Esophagus mucosa (tissue), 1 donor: ENCODE measurements around the gene OR9A2. TPM values are rescaled to one million over a fixed set of nuclear protein-coding genes. Genes with fewer than 3 reads are reported as not detected.

Experiments used
- ATAC-seq: fragments of 200-7000 bp; cut with Tn5 transposase; one replicate; pipeline ENCODE4 v1.9.1; 2020
- total RNA-seq: library from RNA; stranded (reverse); gene quantifications from one replicate; pipeline ENCODE4 v1.2.4, GENCODE V29; 2023
- donor health status: DM: yes; HTN: yes; CAD: no.

OR9A2 gene, protein sequence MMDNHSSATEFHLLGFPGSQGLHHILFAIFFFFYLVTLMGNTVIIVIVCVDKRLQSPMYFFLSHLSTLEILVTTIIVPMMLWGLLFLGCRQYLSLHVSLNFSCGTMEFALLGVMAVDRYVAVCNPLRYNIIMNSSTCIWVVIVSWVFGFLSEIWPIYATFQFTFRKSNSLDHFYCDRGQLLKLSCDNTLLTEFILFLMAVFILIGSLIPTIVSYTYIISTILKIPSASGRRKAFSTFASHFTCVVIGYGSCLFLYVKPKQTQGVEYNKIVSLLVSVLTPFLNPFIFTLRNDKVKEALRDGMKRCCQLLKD
- total RNA-seq = not detected

DNA sequence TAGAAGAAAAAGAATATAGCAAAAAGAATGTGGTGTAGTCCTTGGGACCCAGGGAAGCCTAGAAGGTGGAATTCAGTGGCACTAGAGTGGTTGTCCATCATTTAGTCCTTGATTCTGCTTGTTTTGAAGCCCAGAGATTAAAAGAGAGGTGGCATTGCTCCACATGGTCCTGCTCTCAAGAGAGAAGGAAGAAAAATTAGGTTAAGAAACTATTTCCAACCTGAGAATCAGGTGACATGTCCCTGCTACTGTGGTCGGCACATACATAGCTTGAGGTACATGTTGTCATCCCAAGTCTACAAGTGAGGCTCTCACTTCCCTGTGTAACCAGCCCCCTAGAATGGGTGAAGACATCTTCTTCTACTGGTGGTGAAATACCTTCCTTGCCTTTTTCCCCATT lies at the start of gene OR9A2:
Gene OR9A2, minus strand, starts transcription at position 101 of the 400 bp plus-strand sequence. Its CDS starts 0 bp downstream, at position 101.
- no peak for ATAC-seq

DNA sequence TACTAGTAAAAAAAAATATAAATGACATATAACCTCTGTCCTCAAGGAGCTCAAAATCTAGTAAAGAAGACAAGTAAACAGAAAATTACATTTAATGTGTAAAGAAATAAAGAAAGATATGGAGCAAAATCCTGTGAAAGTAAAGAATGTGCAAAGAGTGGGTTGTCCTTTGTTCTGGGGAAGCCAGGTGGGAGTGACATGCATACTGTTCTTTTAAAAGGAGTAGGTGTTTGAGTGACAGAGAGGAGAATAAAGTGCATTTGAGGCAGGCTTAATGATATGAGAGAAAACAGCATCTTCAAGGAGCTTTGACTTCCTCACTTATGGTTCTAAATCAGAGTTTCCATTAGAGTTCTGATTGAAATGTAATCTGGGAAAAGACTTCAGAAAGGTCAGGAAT lies 47.2 kb upstream of the OR9A2 start:
- ATAC-seq = no peak

DNA sequence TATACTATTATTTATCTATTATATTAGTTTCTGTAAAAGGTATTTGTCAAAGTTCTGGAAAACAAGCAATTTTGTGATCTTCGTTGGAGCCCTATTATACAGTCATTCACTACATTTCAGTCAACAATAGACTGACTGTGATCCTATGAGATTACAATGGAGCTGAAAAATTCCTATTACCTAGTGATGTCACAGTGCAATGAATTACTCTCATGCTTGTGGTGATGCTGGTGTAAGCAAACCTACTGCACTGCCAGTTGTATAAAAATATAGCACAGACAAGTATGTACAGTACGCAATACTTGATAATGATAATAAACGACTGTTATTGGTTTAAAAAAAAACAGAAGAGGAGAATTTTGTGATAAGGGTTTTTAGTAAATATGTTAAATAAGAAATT lies 46.6 kb upstream of the OR9A2 start:
- ATAC-seq = no peak

DNA sequence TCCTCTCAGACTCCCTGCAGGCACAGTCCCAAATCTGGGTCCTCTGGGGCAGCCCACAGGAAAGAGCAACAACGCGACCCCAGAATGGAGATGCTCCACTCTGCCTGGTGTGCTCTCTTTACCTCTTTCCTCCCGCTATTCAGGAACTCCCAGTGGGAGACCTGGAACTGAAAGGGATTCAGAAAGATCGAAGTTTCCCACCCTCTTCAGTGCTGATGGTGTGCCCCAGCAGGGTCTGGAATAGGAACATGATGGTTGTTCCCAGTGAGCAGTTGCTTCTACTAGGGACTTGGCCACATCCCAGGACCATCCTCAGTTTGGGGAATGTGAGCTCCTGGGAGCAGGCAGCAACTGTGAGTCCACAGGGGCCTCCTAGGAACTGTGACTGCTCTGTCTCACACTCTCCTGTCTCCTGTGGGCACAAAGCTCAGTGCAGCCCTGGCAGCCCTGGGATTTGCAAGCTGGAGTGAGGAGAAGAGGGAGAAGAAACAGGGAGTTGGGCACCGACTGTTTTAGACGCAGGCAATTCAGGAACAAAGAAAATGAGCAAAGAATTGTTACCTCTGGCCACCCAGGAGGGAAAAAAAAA lies 43.1 kb upstream of the OR9A2 start:
- ATAC-seq = no peak

DNA sequence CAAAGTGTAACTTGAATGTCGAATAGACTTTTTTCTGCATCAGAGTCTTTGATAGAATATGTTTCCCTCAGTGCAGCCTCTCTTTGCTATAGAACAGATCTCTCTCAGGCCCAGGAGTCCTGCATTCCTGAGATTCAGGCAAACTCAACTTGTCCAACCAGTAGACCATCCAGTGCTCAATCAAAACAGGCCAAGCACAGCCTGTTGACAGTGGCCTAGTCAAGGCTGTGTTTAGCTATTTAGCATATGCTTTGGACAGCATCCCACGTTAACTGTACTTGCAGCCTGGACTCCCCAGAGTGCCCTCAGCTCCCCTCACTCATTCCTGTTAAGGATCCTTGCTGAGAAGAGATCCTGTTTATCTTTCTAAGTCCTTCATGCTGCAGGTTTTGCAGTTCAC lies 41.5 kb upstream of the OR9A2 start:
- ATAC-seq = no peak

DNA sequence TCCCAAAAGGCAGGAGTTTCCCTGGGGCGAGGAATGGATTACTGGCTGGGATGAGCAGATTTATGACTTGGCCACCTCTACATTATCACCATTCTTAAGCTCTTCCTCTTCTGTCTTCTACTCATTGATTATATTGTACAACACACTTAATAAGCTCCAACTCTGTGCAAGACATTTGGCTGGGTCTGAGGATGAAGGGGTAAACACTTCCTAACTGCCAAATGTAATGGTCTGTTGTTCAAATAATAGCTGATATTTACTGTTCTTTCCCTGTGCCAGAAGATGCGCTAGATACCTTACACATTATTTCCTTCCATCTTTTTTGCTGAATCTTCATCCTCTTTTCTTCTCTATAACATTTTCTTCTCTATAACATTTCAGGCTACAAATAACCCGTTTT lies 36.8 kb upstream of the OR9A2 start:
- no peak for ATAC-seq

DNA sequence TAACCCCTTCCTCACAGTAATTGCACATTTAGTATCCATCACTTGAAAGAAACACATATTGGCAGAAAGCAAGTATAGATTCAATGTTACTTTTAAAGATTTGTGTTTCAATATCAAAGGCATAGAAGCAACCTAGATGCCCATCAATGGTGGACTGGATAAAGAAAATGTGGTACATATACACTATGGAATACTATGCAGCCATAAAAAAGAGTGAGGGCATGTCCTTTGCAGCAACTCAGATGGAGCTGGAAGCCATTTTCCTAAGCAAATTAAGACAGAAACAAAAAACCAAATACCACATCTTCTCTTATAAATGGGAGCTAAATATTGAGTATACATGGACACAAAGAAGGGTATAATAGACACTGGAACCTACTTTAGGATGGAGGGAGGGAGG lies 28.8 kb upstream of the OR9A2 start:
- ATAC-seq = no peak

DNA sequence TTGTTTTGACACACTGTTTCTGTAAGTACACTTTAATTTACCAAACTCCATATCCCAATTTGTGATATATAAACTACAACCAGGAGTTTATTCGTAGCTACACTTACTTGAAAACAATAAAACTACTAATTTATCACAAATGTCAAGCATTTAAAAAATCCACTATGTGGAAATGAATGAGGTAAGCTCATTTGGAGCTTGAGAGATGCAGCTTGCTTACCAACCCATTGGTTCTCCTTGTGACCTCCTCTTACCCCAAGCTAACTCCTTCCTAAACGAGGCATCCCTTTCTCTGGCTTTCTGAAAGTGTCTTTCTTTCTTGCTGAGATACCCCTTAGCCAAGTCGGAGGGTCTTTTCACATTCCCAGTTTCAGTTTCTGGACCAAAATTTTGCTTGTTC lies 27.7 kb upstream of the OR9A2 start:
- ATAC-seq = no peak

DNA sequence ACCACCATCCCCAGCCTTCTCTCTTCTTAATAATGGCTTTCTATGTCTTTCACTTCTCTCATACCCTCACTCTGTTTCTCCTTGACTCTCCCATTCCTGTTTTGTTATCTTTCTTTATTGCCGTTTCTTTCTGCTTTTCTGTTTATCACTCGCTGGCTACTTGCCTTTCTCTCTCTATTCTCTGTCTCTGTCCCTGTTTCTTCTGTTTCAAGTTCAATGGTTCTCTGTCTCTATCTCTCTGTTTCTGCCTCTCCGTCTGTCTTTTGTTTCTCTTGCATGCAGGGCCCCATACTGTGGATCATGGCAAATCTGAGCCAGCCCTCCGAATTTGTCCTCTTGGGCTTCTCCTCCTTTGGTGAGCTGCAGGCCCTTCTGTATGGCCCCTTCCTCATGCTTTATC lies 25.1 kb upstream of the OR9A2 start, which contains the start of gene OR6V1:
Gene OR6V1, plus strand, starts transcription at position 301 of the 400 bp plus-strand sequence. Its CDS starts 0 bp downstream, at position 301.
- no peak for ATAC-seq

DNA sequence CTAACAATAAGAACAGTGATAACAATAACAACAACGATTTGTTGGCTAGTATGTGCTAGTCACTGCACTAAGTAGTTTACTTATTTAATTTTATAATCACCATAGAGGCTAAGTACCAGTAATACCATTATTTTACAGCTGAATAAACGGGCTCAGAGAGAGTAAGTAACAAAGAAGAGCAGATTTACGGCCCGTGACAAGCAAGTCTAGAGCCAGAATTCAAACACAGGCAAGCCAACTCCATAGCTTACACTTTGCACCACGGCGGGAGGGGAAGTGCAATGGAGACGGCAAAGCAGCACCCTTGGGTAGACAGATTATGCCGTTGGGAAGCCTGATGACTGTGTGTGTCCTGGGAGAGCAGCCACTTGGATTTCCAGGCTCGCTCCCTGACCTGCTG lies 24.0 kb upstream of the OR9A2 start:
- no peak for ATAC-seq

DNA sequence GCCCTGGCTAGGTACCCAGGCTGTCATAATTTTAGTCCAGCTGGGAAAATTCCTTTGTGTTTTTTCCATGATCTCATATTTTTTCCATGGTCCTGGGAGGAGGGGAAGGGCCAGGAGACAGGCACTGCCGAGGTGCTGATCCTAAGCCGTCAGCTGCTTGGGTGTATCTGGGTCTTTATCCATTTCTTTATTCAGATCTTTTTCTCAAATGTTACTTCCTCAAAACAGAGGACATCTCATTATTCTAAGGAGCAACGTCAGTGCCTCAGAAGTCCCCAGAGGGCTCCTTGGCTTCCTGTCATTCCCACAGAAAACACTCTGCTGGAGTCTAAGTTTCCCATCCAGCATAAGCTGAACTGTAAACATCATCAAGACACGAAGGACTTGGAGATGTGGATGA lies 22.4 kb upstream of the OR9A2 start:
- no peak for ATAC-seq

DNA sequence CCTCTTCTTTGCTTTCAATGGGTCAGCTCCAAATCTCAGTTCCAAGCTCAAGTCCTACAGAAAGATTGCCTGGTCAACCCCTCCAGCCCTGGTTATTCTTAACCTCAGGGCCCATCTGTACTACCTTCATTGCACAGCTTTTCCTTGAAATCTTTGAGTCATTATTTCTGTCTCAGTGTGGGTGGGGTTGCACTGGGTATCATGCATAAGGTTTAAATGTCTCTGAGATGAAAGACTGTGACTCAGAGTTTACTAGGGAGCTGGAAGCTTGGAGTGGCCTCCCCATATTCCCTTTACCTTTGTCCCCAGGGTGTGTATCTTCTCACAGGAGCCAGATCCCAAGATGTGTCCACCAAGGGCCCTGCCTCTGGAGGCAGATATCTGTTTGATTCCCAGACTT lies 21.9 kb upstream of the OR9A2 start:
- ATAC-seq = no peak

DNA sequence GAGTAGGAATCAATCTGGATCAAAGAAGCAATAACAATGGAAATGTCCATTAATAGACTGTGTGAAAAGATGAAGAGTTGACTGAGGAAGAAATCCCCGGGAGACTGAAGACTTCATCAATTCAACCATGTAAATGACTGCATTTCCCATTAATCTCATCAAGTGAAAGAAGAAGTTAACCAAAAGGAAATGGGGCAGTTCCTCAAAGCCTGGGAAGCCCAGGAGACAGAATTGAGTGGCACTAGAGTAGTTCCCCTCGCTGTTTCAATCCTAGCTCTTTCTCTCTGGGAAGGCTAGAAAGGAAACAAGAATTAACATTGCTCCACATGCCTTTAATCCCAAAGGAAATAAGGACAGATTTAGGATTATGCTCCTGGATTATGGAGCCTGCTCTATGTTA lies 20.4 kb upstream of the OR9A2 start:
- no peak for ATAC-seq

DNA sequence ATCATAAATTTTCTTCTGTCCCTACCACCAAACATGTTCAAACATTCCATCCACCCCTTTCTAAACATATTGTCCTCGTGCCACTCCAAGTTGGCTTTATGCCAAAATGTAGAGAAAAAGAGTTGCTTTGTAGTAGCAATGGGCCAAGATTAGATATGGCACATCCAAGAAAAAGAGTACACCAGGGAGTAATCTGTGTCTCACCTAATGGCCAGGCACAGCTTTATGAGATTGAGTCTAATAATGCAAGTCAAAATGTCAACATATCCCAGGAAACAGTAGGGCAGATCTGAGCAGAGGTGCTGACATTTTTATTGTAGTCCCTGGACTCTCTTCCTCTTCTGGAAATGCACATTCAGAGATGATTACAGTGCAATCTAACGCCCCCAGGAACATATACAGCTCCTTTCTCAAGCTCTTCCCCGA lies 19.5 kb upstream of the OR9A2 start:
- ATAC-seq = no peak

DNA sequence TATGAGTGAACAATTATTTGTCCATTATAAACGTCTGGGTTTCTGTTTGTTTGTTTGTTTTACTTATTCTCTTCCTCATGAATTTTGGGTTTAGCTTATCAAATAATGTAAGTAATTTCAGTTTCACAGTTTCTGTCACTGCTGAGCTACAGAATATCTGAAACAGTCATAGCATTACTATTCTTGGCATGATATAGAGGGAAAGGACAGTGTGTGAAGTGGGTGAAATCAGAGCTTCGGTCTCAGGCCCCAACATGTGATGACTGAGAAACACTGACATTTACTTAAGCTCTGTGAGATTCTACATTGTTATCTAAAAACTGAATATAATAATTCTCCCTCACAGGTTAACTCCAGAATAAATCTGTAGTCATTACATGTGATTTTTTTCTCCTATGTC lies 16.5 kb upstream of the OR9A2 start:
- no peak for ATAC-seq

DNA sequence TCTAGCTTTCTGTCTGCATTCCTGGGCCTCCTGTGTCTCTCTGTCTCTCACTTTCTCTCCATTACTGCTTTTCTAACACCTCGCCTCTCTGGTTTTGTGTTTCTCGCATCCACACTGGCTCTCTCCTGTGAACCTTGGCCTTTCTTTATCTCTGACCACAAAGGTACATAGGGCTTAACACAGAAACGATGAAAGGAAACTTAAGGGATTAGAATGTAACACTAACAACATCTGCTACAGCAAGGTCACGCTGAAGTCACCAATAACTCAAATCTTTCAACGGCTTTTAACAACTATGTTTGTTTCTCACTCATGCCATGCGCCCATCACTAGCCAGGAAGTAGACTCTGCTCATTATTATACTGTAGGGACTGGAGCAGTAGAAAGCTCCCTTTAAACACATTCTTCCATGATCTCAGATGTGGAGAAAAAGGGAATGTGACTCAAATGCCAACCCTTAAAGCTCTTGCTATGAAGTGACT lies 15.9 kb upstream of the OR9A2 start:
- ATAC-seq = no peak

DNA sequence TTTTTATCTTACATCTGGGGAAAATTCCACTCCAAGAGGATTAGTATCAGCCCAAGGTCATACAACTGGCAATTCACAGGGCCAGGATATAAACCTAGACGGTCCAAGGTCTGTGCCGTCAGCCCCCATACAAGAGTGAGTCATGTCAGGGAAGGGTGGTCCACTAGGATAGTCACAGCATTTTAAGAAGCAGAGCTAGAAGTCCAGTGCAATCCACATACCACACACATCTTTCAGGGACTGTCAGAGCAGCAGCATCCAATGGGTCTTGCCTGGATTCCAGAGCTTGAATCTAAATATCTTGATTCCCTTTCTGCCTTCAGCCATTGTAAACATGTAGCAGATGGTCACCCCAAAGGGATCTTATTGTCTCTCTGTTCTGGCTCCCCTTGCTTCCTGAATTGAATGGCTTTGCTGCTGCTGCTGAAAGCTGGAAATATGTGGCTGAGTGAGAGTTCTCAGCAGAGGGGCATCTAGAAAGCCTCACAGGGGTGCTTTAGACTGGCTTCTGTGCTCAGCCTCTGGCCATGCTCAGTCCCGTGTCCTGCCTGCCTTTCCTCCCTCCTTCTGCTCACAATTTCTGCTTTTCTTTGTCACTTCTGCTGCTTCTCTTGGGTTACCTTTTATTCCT lies 15.3 kb upstream of the OR9A2 start:
- no peak for ATAC-seq

DNA sequence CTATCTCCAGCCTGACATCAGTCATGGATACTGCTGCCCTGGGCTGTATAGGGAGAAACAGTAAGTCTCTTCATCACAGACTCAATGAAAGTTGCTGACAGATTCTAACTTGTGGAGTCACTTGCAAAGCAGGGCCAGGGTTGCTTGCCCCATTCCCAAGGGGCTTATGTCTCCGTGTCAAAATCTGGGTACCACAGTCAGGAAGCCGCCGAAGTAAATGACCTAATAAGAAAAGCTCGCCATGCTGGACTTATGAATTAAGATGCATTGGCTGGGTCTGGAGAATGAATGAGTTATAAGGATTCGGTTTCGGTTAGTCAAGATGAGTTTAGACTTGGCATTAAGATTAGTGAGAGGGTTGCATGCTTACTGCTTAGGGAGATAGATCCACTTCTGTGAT lies 14.4 kb upstream of the OR9A2 start:
- ATAC-seq = no peak

DNA sequence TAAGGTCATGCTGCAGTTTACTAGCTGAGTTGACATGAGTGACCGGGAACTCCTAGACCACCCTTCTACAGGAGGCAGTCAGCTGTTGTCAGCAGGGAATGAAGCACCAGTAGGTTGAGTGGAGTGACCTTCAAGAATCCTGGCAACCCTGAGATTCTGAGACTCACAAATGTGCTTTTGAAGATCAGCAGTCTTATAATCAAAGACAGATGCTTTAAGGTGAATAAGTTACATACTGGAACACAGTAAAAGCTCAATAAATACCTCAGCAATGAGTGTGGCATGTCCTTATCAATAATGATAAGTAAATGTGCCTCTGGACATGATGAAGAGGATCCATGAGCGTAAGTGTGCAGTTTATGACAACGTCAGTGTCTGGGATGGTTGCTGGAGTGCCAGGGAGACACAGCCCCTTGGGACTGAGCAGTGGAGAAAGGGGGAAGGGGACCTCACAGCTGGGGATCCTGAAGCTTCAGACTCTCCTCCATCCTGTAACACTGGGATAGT lies 13.3 kb upstream of the OR9A2 start:
- ATAC-seq = no peak

DNA sequence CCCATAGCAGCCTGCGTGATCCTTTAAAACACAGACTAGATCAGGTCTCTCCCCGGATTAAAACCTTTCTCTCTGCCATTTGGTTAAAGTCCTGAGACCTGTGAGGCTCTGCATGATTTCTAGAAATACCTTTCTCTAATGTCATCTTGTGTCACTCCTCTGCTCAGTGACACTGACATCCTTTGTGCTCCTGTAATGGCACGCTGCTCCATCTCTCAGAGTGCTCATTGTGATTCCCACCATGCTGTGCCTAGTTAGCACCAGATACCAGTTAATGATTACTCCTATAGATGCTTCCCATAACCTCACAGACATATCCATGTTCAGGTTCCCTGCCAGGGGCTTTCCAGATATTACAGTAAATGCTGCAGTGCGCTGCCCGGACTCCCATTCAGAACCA lies 11.7 kb upstream of the OR9A2 start:
- no peak for ATAC-seq

DNA sequence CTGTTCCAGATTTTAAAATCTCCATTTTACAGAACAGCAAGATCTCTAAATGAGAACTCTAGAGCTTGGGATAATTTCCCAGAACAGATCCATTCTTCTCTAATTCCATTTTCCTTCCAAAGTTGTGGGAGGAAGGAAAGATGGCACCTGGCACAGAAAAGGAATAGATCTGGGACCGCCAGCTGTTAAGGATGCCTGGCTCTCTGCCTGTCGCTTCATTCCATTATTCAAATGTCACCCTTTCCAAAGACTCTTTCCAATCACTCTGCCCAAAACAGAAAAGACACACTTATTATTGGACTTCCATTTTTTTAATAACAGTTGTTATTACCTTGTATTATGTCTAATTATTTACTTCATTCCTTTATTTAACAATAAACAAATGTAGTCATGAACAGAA lies 751 bp upstream of the OR9A2 start:
- no peak for ATAC-seq

DNA sequence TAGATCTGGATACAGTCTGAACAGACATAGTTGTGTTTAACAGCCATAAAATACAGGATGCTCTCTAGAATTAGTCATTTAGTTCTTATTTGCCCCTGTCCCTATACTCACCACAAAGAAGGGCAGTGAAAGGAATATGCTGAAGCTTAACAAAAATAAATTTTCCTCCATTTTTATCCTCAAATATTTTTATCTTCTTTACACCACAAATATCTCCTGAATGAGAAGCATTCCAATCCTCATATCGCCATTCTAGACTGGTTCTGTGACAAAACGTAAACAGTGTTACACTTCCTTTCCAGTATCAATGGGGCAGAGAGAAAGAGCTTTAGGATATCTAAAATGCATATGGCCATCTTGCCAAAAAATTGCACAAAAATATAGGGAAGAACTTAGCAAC lies 1.6 kb downstream of the OR9A2 start:
- ATAC-seq = no peak

DNA sequence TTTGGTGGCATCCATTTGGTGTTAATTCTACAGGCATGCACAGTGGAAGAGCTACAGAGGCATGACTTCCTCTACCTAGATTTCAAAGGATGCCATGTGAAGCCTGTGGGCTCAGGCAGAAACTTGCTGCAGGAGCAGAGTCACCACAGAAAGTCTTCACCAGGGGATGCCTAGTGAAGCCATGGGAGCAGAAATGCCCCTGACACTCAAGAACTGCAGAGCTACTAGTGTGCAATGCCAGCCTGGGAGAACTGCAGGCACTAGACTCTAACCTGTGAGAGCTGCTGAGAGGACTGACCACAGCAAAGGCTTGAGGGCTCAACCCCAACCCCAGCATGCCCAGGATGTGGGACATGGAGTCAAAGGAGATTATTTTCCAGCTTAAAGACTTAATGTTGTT lies 3.9 kb downstream of the OR9A2 start:
- ATAC-seq = no peak

DNA sequence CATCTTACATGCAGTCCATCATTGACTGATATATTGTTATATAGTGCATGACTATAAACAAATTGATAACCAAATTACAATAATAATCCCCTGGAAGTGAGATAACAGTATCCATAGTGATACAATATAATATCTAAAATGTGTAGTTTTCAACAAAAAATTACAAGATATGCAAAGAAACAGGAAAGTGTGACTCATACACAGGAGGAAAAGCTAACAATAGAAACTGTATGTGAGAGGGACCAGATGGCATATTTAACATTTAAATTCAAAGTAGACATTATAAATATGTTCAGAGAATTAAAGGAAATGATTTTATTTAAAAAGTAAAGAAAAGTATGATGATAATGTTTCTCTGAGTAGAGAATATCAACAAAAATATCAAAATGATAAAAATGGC lies 8.0 kb downstream of the OR9A2 start:
- ATAC-seq = no peak
